GM12878 (cell line): ENCODE data around the gene CRYGN. TPM values are rescaled to one million over a fixed set of nuclear protein-coding genes. Genes with fewer than 3 reads are reported as not detected.

Experiments used
- ATAC-seq: fragments of 200-7000 bp; cut with Tn5 transposase; 3 replicates; pipeline ENCODE4 v1.9.1; 2020; ENCODE audit warnings: mild to moderate bottlenecking, moderate library complexity
- BruUV-seq: library from RNA; stranded (reverse); fragments of 400-500 nt; replicated peaks from 2 replicates; lab custom pipeline; 2021; lab: Mats Ljungman, UMichigan
- CTCF ChIA-PET: fragments of 300-600 bp; sonication (Branson Sonifier 250); formaldehyde crosslinking; extraction: SDS; loops from one replicate; lab custom pipeline; 2021; ENCODE audit warnings: inconsistent platforms; lab: Yijun Ruan, JAX
- POLR2A ChIA-PET: fragments of 350-600 bp; formaldehyde crosslinking; extraction: SDS; loops from one replicate; lab custom pipeline; 2021; ENCODE audit warnings: inconsistent platforms; lab: Charles Lee
- RAD21 ChIA-PET: fragments of 300-600 bp; sonication (Branson Sonifier 250); formaldehyde crosslinking; loops from one replicate; lab custom pipeline; 2023; ENCODE audit warnings: antibody characterized with exemption; ENCODE audit not compliant: unreplicated experiment; lab: Charles Lee
- SMC1A ChIA-PET: fragments of 300-600 bp; sonication (Branson Sonifier 250); formaldehyde crosslinking; loops from one replicate; lab custom pipeline; 2023; ENCODE audit not compliant: unreplicated experiment, uncharacterized antibody; lab: Charles Lee
- DNase-seq: peaks from one replicate; pipeline ENCODE4 v3.0.0-alpha.2; 2011; ENCODE audit warnings: low read depth, low spot score
- FAIRE-seq: peaks from 3 replicates; lab custom pipeline; 2011; peaks lifted over from hg19 to GRCh38; lab: Jason Lieb, UNC
- H2AFZ ChIP-seq: 2 replicates; pipeline ENCODE4 v1.6.0; 2011; ENCODE audit warnings: low read depth, low read length, control low read depth; ENCODE audit not compliant: control insufficient read depth
- H3K27ac ChIP-seq: 2 replicates; pipeline ENCODE4 v1.5.1; 2011; ENCODE audit warnings: control low read depth; ENCODE audit not compliant: control insufficient read depth, insufficient read depth
- H3K27me3 ChIP-seq, 2 experiments: replicated peaks in 1 of 2; 2 replicates each; pipeline versions ENCODE4 v1.6.0 to v1.6.1; 2011; ENCODE audit warnings: low read length in 1 of 2; ENCODE audit not compliant: control insufficient read depth in 2 of 2, insufficient read depth in 2 of 2
- H3K36me3 ChIP-seq, 2 experiments: 2 replicates each; pipeline ENCODE4 v1.5.1; 2011; ENCODE audit warnings: low read length in 1 of 2; ENCODE audit not compliant: control insufficient read depth in 2 of 2, insufficient read depth in 2 of 2
- H3K4me1 ChIP-seq: 2 replicates; pipeline ENCODE4 v1.6.1; 2011; ENCODE audit warnings: mild to moderate bottlenecking, low read length, moderate library complexity, mixed read lengths; ENCODE audit not compliant: control insufficient read depth, insufficient read depth
- H3K4me2 ChIP-seq: 2 replicates; pipeline ENCODE4 v1.6.0; 2011; ENCODE audit warnings: control low read depth; ENCODE audit not compliant: control insufficient read depth, insufficient read depth
- H3K4me3 ChIP-seq: fragments of 200-600 bp; sonication (generic); 2 replicates; pipeline ENCODE4 v1.5.1; 2016
- H3K79me2 ChIP-seq: 2 replicates; pipeline ENCODE4 v1.6.0; 2011; ENCODE audit warnings: low read length; ENCODE audit not compliant: control insufficient read depth, insufficient read depth
- H3K9ac ChIP-seq: 2 replicates; pipeline ENCODE4 v1.8.0; 2011; ENCODE audit warnings: low read length, control low read depth, mixed read lengths; ENCODE audit not compliant: control insufficient read depth, insufficient read depth
- H3K9me3 ChIP-seq: replicated peaks from 3 replicates; pipeline ENCODE4 v1.5.1; 2011; ENCODE audit warnings: mild to moderate bottlenecking, low read length; ENCODE audit not compliant: control insufficient read depth, insufficient read depth
- H4K20me1 ChIP-seq: 2 replicates; pipeline ENCODE4 v1.6.0; 2011; ENCODE audit not compliant: control insufficient read depth, insufficient read depth
- ATF2 ChIP-seq: IDR thresholded peaks from 2 replicates; pipeline ENCODE4 v1.6.1; 2012; ENCODE audit warnings: low read length, inconsistent platforms
- BHLHE40 ChIP-seq, 2 experiments: fragments of 450-650 bp in 1 of 2; IDR thresholded peaks; 2 replicates each; pipeline ENCODE4 v1.6.1; 2011 to 2017; ENCODE audit warnings: low read depth in 2 of 2, borderline replicate concordance in 1 of 2, improper control_type of control experiment in 1 of 2, low read length in 1 of 2, mild to moderate bottlenecking in 1 of 2
- ESRRA ChIP-seq: IDR thresholded peaks from 2 replicates; pipeline ENCODE4 v1.6.1; 2012; ENCODE audit warnings: mild to moderate bottlenecking, low read length, improper control_type of control experiment
- HSF1 ChIP-seq: fragments of 150-350 bp; IDR thresholded peaks from 2 replicates; pipeline ENCODE4 v1.6.1; 2014; ENCODE audit warnings: mild to moderate bottlenecking, low read depth, low read length
- NKRF ChIP-seq: fragments of 450-650 bp; conservative IDR thresholded peaks from 2 replicates; pipeline ENCODE4 v1.6.1; 2017; ENCODE audit warnings: mild to moderate bottlenecking, moderate library complexity
- PAX8 ChIP-seq: fragments of 450-650 bp; IDR thresholded peaks from 2 replicates; pipeline ENCODE4 v1.6.1; 2017; ENCODE audit warnings: mild to moderate bottlenecking, moderate library complexity
- PBX3 ChIP-seq: IDR thresholded peaks from 2 replicates; pipeline ENCODE4 v1.6.1; 2011; ENCODE audit warnings: mild to moderate bottlenecking, low read depth, low read length, moderate library complexity; ENCODE audit not compliant: insufficient replicate concordance
- POU2F2 ChIP-seq: IDR thresholded peaks from 3 replicates; pipeline ENCODE4 v1.6.1; 2011; ENCODE audit warnings: low read depth, mild to moderate bottlenecking, low read length, borderline replicate concordance
- RUNX3 ChIP-seq: IDR thresholded peaks from 2 replicates; pipeline ENCODE4 v1.6.1; 2012; ENCODE audit warnings: low read length, inconsistent platforms
- SMAD5 ChIP-seq: IDR thresholded peaks from 2 replicates; pipeline ENCODE4 v1.6.1; 2016; ENCODE audit warnings: antibody characterized with exemption, low read depth
- SUPT20H ChIP-seq: IDR thresholded peaks from 2 replicates; pipeline ENCODE4 v1.6.1; 2011; ENCODE audit warnings: low read depth, mild to moderate bottlenecking, low read length, moderate library complexity, borderline replicate concordance; ENCODE audit not compliant: control insufficient read depth
- USF1 ChIP-seq: IDR thresholded peaks from 2 replicates; pipeline ENCODE4 v1.6.1; 2011; ENCODE audit warnings: borderline replicate concordance, low read depth, mild to moderate bottlenecking, moderate library complexity, mixed read lengths, low read length; ENCODE audit not compliant: insufficient read depth; ENCODE audit errors: extremely low read length
- YY1 ChIP-seq: IDR thresholded peaks from 2 replicates; pipeline ENCODE4 v1.6.1; 2011; ENCODE audit warnings: low read depth, mild to moderate bottlenecking, low read length
- WGBS: methylation state at CpG from one replicate; pipeline ENCODE4 v1.1.6; 2016; ENCODE audit warnings: low lambda C conversion rate; ENCODE audit not compliant: insufficient replicate concordance, insufficient coverage; ENCODE audit errors: missing lambda C conversion rate; 5-methylcytosine and 5-hydroxymethylcytosine counted together
- in situ Hi-C: fragments of 300-500 bp; cut with MboI; formaldehyde crosslinking; loops from 9 replicates; pipeline ENCODE4 v1.14.3; 2018; ENCODE audit warnings: mixed read lengths
- intact Hi-C: fragments of 100-400 bp; cut with micrococcal nuclease; formaldehyde crosslinking; loops from one replicate; pipeline ENCODE4 v1.14.2; 2022; ENCODE audit not compliant: unreplicated experiment
- polyA plus RNA-seq, 11 experiments: library from polyadenylated mRNA; depleted of rRNA in 4 of 11; unstranded in 6 of 11; stranded (reverse) in 5 of 11; fragments of >200 nt; fragmentation: Nextera tagmentation in 4 of 11; fragmentation: Illumina TruSeq in 1 of 11; extraction: Ambion mirVana in 4 of 11; extraction: Trizol in 1 of 11; gene quantifications; 1 replicate in 1 of 11; 2 replicates in 10 of 11; pipeline versions ENCODE4 v1.2.1 to v1.2.3, GENCODE V29; 2011 to 2016; ENCODE audit warnings: inconsistent platforms in 2 of 11, missing spikeins in 2 of 11, low read depth in 1 of 11
- total RNA-seq, 4 experiments: library from RNA; depleted of rRNA in 3 of 4; stranded (reverse); fragments of >200 nt in 3 of 4; fragmentation: Illumina TruSeq in 1 of 4; extraction: Trizol in 1 of 4; gene quantifications; 2 replicates each; pipeline versions ENCODE4 v1.2.1 to v1.2.3, GENCODE V29; 2013 to 2021

The CRYGN gene
- total and polyA plus RNA-seq, 10 of the 15 experiments (the other 5 are each of a cell fraction or from before 2014, with no cell fraction given), result not detected

GRCh38 chr7:151385626-151386300 is 54.2 kb downstream of the CRYGN start:
- CTCF ChIA-PET, result no interaction called here
- H2AFZ ChIP-seq, result no peak overlapping the region
- SMC1A ChIA-PET, result no interaction called here
- no peaks in the 10 kb centered on the region; the same call in 2 of the 3 replicates for H3K9me3 ChIP-seq
- H3K9ac ChIP-seq, result no peak overlapping the region
- H3K36me3 ChIP-seq, result no peaks in the 10 kb centered on the region
- no peak for DNase-seq
- H3K4me1 ChIP-seq, result peaks cover 4% of the 10 kb centered on the region
- ATAC-seq, result no peak
- no peaks in the 10 kb centered on the region for H4K20me1 ChIP-seq
- H3K79me2 ChIP-seq, result no peaks in the 10 kb centered on the region
- WGBS, result 59% methylated on average over 26 of the region's 26 CpGs
- in situ Hi-C loops, result no loop called here
- intact Hi-C loops, result no loop called here
- H3K27ac ChIP-seq, result no peak overlapping the region
- RAD21 ChIA-PET, result no interaction called here
- POLR2A ChIA-PET, result no interaction called here
- H3K4me3 ChIP-seq, result no peak overlapping the region
- peaks cover 2 to 3% of the 10 kb centered on the region in 2 experiments; a peak in 3 of 4 replicates for H3K27me3 ChIP-seq
- no peak for FAIRE-seq
- TF ChIP-seq NKRF, result no peak
- TF ChIP-seq POU2F2, result no peak
- no peak for TF ChIP-seq SUPT20H
- no peak for TF ChIP-seq HSF1
- no peak for TF ChIP-seq PAX8
- no peak for TF ChIP-seq ESRRA
- no peak for TF ChIP-seq YY1
- TF ChIP-seq USF1, result no peak
- TF ChIP-seq PBX3, result no peak
- no peak for TF ChIP-seq ATF2
- TF ChIP-seq RUNX3, result no peak
- TF ChIP-seq SMAD5, result no peak
- no peak for TF ChIP-seq BHLHE40 (IDR thresholded peaks at IDR 0.05; ENCODE audit: borderline replicate concordance in 1 of 2, low read depth in 2 of 2, low read length in 1 of 2)
- no peak overlapping the region for H3K4me2 ChIP-seq
- no TSS peak for BruUV-seq
